ENCODE results near the gene MYB. TPM values are rescaled to one million over a fixed set of nuclear protein-coding genes. Genes with fewer than 3 reads are reported as not detected.

The MYB gene
- total and polyA plus RNA-seq, 2 of the 13 experiments (the other 11 are each of a cell fraction or from before 2014, with no cell fraction given), result 0.04 to 0.20 TPM

DNA sequence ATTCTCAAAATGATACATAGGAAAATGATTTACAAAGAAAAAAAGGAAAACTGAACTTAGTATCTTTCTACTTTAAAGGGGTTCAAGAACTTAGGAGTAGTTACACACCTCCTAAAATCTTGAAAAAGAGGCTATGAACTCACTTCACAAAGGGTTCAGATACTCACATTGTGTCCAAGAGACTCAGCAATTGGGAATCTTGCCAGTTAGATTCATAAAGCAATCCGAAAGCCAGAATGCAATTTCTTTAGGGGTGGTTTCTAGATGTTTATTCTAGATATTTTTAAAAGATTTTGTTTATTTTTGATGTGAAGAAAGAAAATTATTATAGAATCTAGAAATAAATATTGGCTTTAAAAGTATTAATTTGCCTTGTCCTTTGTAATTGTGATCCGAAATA, 1.7 kb upstream of the MYB start:
- TF ChIP-seq ZBTB1 (CRISPR knock-in tag; IDR thresholded peaks at IDR 0.05; ENCODE audit: borderline replicate concordance), result no peak
- TF ChIP-seq, protein P1, sequence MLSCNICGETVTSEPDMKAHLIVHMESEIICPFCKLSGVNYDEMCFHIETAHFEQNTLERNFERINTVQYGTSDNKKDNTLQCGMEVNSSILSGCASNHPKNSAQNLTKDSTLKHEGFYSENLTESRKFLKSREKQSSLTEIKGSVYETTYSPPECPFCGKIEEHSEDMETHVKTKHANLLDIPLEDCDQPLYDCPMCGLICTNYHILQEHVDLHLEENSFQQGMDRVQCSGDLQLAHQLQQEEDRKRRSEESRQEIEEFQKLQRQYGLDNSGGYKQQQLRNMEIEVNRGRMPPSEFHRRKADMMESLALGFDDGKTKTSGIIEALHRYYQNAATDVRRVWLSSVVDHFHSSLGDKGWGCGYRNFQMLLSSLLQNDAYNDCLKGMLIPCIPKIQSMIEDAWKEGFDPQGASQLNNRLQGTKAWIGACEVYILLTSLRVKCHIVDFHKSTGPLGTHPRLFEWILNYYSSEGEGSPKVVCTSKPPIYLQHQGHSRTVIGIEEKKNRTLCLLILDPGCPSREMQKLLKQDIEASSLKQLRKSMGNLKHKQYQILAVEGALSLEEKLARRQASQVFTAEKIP (CRISPR knock-in tag; IDR thresholded peaks at IDR 0.05; ENCODE audit: borderline replicate concordance), result no peak
- TF ChIP-seq MAFG (CRISPR knock-in tag; IDR thresholded peaks at IDR 0.05), result no peak
- TF ChIP-seq KDM3A (CRISPR knock-in tag; IDR thresholded peaks at IDR 0.05; ENCODE audit: low read depth), result no peak
- no peak for TF ChIP-seq KLF6 (CRISPR knock-in tag; IDR thresholded peaks at IDR 0.05)
- TF ChIP-seq, protein P2, sequence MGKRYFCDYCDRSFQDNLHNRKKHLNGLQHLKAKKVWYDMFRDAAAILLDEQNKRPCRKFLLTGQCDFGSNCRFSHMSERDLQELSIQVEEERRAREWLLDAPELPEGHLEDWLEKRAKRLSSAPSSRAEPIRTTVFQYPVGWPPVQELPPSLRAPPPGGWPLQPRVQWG (CRISPR knock-in tag; IDR thresholded peaks at IDR 0.05; ENCODE audit: borderline replicate concordance, low read depth), result no peak
- TF ChIP-seq TARDBP (CRISPR knock-in tag; IDR thresholded peaks at IDR 0.05), result no peak
- TF ChIP-seq ISX (CRISPR knock-in tag; conservative IDR thresholded peaks at IDR 0.05), result no peak
- TF ChIP-seq ZNF496 (CRISPR knock-in tag; IDR thresholded peaks at IDR 0.05; ENCODE audit: insufficient replicate concordance), result no peak
- TF ChIP-seq, protein P3, sequence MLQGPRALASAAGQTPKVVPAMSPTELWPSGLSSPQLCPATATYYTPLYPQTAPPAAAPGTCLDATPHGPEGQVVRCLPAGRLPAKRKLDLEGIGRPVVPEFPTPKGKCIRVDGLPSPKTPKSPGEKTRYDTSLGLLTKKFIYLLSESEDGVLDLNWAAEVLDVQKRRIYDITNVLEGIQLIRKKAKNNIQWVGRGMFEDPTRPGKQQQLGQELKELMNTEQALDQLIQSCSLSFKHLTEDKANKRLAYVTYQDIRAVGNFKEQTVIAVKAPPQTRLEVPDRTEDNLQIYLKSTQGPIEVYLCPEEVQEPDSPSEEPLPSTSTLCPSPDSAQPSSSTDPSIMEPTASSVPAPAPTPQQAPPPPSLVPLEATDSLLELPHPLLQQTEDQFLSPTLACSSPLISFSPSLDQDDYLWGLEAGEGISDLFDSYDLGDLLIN (CRISPR knock-in tag; IDR thresholded peaks at IDR 0.05; ENCODE audit: borderline replicate concordance), result no peak
- TF ChIP-seq ZNF30 (CRISPR knock-in tag; IDR thresholded peaks at IDR 0.05), result no peak
- intact Hi-C loops (cut with micrococcal nuclease; ENCODE audit: unreplicated experiment), result no loop called here
- CTCF ChIA-PET (ENCODE audit: low intra/inter-chr PET ratio, low total read pairs), result no interaction called here

More for the DNA sequence above, 1.7 kb upstream of the MYB start:
- Histone ChIP-seq H3K9ac (ENCODE audit: insufficient read depth, low read depth, low read length) (no peak overlapping the region), H3K4me1 (ENCODE audit: insufficient read depth, low read length) (peaks cover 28% of the 10 kb centered on the region), H2AFZ (ENCODE audit: low read length) (no peak overlapping the region), H4K20me1 (ENCODE audit: insufficient read depth, low read length) (no peaks in the 10 kb centered on the region), H3K27me3 (ENCODE audit: control insufficient read depth in 1 of 2, insufficient read depth in 2 of 2, low read length in 2 of 2) (peaks cover 7 to 54% of the 10 kb centered on the region in 2 experiments), H3K27ac (ENCODE audit: extremely low read length, insufficient read depth, low read length) (no peak overlapping the region), H3K79me2 (ENCODE audit: insufficient read depth, low read length) (no peaks in the 10 kb centered on the region), H3K4me3 (replicated peaks in 1 of 3; ENCODE audit: insufficient read depth in 1 of 3, low read depth in 2 of 3, low read length in 3 of 3) (no peak overlapping the region), H3K4me2 (ENCODE audit: low read depth, low read length) (no peak overlapping the region), H3K9me3 (ENCODE audit: low read length) (no peaks in the 10 kb centered on the region), H3K36me3 (replicated peaks in 1 of 2; ENCODE audit: control insufficient read depth in 1 of 2, insufficient read depth in 2 of 2, low read length in 2 of 2) (no peaks in the 10 kb centered on the region)
- no peak for FAIRE-seq
- no peak for DNase-seq (ENCODE audit: low spot score)
- WGBS (ENCODE audit: low lambda C conversion rate), result 67% methylated on average over 2 of the region's 2 CpGs
- in situ Hi-C loops (cut with HindIII; ENCODE audit: extremely low pct_ligation_motif_present, low pct_unique_long_range_greater_than_20kb), result no loop called here
- ATAC-seq, result no peak
- POLR2A ChIA-PET, result no interaction called here
- no TSS peak for BruUV-seq (replicated peaks)
